GM12892 (cell line): ENCODE data around the gene CAD.

ENCODE experiments used
- DNase-seq: peaks from one replicate; pipeline ENCODE4 v3.0.0; 2011; ENCODE audit not compliant: insufficient read length
- FAIRE-seq: peaks from 2 replicates; lab custom pipeline; 2011; peaks lifted over from hg19 to GRCh38; lab: Jason Lieb, UNC
- POLR2A ChIP-seq: IDR thresholded peaks from 2 replicates; pipeline ENCODE4 v1.6.1; 2011; ENCODE audit warnings: low read depth, low read length, control low read depth
- POLR2AphosphoS5 ChIP-seq: IDR thresholded peaks from 2 replicates; pipeline ENCODE4 v1.6.1; 2011; ENCODE audit warnings: low read depth, low read length, control low read depth
- TAF1 ChIP-seq: IDR thresholded peaks from 2 replicates; pipeline ENCODE4 v1.6.1; 2011; ENCODE audit warnings: low read depth, mild to moderate bottlenecking, control low read depth, low read length, borderline replicate concordance

Gene CAD

DNA sequence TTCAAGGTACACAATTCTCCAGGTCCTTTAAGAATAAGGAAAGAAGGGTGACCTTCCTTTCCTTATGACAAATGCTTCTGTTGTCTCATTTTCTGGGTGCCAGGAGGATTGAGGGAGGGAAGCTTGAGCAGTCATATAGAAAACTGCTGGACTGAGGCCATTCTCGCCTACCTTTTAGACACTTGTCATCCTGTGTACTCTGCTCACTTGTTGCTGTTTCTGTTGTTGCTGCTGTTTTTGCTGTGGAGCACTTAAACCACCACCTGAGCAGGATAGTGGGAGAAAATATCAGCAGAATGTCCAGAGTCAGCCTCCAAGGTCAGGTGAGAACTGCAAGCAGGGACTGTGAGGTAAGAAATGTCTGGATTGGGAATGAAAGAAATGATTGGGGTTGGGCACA, 60.8 kb downstream of the CAD start:
- no peak for DNase-seq
- FAIRE-seq = no peak
- no peak for TF ChIP-seq POLR2A
- no peak for TF ChIP-seq TAF1
- no peak for TF ChIP-seq POLR2AphosphoS5

DNA sequence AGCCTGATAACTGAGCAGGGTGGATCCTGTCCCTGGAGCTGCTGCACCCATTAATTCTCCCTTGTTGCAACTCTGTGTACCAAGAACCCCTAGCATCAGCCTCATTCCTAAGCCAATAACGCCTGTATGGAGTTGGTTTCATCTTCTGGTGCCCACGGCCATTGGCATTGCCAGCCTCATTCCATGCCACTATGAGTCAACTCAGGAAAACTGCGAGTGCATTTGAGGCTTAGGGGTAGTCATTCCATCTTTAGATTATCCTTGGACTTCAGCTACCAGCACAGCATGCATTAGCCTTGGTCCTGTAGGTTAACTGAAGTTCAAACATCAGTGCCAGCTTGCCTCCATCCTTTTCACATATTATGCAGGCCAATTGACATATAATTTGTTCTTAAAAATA, 63.7 kb downstream of the CAD start:
- DNase-seq = no peak
- no peak for FAIRE-seq

DNA sequence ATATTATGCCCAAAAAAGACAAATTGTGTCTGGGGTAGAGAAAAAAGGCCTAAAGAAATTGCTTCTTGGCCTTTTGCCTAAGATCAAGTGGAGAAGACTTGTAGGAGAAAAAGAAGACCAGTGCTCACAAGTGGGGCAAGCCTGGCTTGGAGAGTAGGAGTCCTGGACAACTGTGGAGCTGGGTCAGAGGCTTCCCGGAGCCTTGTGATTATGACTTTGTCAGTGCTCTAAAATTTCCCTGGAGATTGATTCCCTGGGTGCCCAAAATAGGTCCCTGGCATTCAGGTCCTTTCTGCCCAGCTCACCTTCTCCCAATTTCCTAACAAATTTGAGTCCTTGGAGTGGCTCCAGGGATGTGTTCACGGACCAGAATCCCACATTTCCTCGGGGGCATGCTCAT, 64.3 kb downstream of the CAD start:
- FAIRE-seq (no peak), DNase-seq (no peak)
- TF ChIP-seq TAF1 (no peak), POLR2A (no peak)

More for the DNA sequence above, 63.7 kb downstream of the CAD start:
- TF ChIP-seq POLR2A (no peak), TAF1 (no peak), POLR2AphosphoS5 (no peak)

DNA sequence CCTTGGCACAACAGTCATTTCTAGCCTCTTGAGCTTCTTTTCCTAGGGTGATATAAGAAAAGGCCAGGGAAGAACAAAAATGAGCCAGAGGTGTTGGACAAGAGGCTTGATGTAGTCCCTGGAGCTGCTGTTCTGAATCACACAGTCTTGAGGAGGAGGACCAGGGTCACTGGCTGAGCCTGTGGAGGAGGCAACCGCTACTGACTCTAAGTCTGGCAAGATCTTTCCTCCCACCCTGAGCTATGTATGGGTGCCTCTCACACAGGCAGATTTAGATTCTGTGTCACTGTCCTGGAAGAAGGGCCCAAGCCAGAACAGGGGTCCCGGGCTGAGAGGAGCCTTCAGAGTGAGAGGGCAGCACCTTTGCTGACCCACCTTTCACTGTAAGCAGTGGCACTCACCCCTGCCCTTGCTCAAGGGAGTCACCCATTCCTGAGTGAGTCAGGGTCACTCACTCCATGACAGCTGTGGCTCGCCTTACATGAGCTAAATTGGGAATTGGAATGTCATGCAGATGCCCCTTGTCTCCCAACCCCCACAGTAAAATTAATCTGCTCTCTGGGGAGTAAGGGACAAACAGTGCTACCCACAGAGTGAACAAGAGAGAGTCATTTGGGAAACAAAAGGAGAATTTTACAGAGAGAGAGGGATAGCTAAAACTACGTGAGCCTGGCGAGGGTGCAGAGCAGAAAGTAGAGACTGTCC, 64.8 kb downstream of the CAD start, which contains the start of gene TRIM54:
Gene TRIM54, plus strand, starts transcription at position 575 of the 705 bp plus-strand sequence. CDS start 303 bp downstream, outside the sequence.
- no peak for FAIRE-seq
- no peak for DNase-seq
- TF ChIP-seq POLR2AphosphoS5 (no peak), TAF1 (no peak), POLR2A (no peak)

DNA sequence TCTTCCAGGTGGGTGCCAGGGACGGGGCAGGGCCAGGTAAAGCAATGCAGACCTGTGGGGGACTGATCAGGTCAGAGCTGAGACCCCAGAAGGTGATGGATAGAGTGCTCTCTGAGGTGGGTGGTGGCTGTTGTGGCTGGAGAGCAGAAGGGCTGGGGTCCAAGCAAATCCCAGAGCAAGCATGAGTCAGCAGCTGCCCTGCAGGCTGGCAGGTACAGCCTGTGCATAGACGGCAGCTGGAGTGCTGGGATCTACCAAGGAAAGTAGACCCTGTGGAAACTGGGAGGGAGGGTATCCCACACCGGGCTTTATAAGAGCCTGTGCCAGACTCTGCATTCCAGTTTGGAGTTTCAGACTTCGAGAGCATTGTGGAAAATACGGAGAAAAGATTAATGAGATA, 65.7 kb downstream of the CAD start:
- TF ChIP-seq POLR2AphosphoS5 (no peak), POLR2A (no peak), TAF1 (no peak)
- FAIRE-seq (no peak), DNase-seq (no peak)

DNA sequence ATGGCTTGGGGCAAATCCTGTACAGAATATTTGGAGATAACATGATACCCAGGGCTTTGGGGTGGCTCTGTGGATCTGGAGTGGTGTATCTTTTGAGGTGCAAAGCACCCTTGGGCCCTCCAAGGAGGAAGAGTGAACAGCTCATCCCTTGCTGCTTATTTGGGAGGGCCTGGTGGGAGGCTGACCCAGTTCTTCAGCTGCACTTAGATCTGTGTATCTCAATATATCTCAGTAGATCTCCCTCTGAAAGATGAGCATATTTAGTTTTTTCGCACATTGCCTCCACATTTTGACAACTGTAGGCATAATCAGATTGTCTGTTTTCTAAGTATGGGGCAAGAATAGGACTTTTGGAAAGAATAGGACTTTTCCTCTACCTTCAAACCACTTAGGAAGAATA, 67.8 kb downstream of the CAD start:
- no peak for FAIRE-seq
- DNase-seq = no peak
- TF ChIP-seq POLR2AphosphoS5 (no peak), TAF1 (no peak), POLR2A (no peak)

DNA sequence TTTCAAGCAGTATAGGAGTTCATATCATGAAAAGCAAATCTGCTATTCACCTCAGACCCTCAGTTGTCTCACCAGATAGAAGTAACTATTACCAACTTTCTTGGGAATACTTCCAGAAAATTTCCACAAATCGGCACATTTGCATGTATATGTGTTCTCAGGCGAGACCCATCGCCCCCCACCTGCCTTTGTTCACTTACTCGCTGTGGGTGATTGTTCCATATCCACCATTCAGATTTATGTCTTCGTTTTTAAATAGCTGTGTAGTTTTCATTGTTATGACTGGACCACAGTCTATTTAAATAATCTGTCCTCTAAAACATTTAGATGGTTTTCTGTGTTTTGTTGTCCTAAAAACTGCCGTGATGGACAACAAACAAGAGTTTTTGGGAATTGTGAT, 68.3 kb downstream of the CAD start:
- FAIRE-seq = no peak
- TF ChIP-seq POLR2A = no peak
- no peak for TF ChIP-seq TAF1
- no peak for TF ChIP-seq POLR2AphosphoS5
- DNase-seq = no peak

DNA sequence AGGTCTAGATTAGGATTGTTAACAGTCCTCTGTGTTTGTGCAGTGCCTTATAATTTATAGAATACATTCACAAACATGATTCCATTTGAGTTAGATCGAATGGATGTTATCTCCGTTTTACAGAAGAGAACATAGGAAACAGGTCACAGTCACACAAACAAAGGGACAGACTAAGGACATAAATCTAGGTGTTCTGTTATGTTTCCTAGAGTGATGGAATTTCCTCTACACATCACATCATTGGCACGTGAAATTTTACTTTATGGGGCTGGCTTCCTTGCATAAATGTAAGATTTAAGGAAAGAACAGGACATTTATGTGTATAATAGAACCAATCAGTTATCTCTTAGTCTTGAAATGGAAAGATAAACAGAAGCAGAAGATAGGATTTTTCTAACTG, 71.4 kb downstream of the CAD start:
- TF ChIP-seq TAF1 (no peak), POLR2A (no peak), POLR2AphosphoS5 (no peak)
- FAIRE-seq (no peak), DNase-seq (no peak)

DNA sequence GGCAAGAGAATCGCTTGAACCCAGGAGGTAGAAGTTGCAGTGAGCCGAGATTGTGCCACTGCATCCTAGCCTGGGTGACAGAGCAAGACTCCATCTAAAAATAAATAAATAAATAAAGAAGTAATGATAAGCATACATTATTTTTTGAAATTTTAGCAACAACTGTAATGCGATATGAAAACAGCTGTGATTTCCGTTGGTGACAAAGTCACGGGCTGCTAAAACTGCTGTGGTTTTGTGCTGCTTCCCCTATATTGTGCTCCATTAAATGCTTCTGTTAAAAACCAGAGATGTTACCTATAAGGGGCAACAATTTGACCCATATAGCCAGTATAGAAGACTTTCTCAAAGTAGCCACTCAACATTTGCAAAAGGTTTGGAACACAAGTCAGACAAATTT, 73.4 kb downstream of the CAD start:
- FAIRE-seq (no peak), DNase-seq (no peak)
- no peak for TF ChIP-seq TAF1
- no peak for TF ChIP-seq POLR2AphosphoS5
- TF ChIP-seq POLR2A = no peak

DNA sequence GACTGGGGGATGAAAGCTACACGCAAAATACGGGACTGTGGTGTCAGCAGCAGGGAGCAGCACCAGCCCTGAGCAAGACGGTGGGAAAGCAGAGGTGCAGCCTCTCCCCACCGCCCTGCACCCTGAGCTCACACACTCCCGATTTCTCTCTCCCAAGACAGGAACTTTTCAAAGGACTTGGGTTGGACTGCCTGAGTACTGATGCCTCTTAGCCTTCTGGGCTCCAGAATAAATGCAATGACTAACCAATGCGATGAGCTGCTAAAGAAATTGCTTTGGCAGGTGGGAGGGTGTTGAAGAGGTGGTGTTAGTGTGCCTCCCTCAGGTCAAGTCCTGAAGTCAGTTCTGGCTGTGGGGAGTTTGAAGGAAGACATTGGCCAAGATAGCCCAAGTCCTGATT, 74.7 kb downstream of the CAD start:
- DNase-seq (no peak), FAIRE-seq (no peak)
- TF ChIP-seq TAF1 (no peak), POLR2AphosphoS5 (no peak), POLR2A (no peak)
